Neural crest cell (in vitro differentiated cells): ENCODE measurements around the gene NRG3. TPM values are rescaled to one million over a fixed set of nuclear protein-coding genes. Genes with fewer than 3 reads are reported as not detected.
A peak's percentile ranks its signal among the peaks of the same experiment; 100 is the strongest.

Experiments
- DNase-seq: peaks from one replicate; pipeline ENCODE4 v3.0.0; 2021; ENCODE audit warnings: low read depth, mixed read lengths, low spot score
- H3K27ac Mint-ChIP-seq: one replicate; pipeline ENCODE4 v1.8.0; 2021; ENCODE audit warnings: mild to moderate bottlenecking, mixed read lengths; ENCODE audit not compliant: unreplicated experiment
- H3K27me3 Mint-ChIP-seq: 2 replicates; pipeline ENCODE4 v1.8.0; 2021; ENCODE audit warnings: low read depth, mild to moderate bottlenecking, mixed read lengths
- H3K36me3 Mint-ChIP-seq: 2 replicates; pipeline ENCODE4 v1.8.0; 2021; ENCODE audit warnings: low read depth, mild to moderate bottlenecking, mixed read lengths
- H3K4me1 Mint-ChIP-seq: 2 replicates; pipeline ENCODE4 v1.8.0; 2021; ENCODE audit warnings: mixed read lengths
- H3K4me3 Mint-ChIP-seq: one replicate; pipeline ENCODE4 v1.8.0; 2021; ENCODE audit warnings: mild to moderate bottlenecking, mixed read lengths
- H3K9me3 Mint-ChIP-seq: 2 replicates; pipeline ENCODE4 v1.8.0; 2021; ENCODE audit warnings: mixed read lengths
- total RNA-seq: library from RNA; stranded (reverse); gene quantifications from 2 replicates; pipeline ENCODE4 v1.2.1, GENCODE V29; 2021
- TF ChIP-seq, protein P1 (sequence below): fragments of 200-600 bp; sonication (generic); conservative IDR thresholded peaks from 2 replicates; pipeline ENCODE4 v1.5.0; 2021; ENCODE audit warnings: antibody characterized with exemption, mild to moderate bottlenecking

The NRG3 gene
- total RNA-seq, 1 donor from 2014 or later = 3.1 TPM

DNA sequence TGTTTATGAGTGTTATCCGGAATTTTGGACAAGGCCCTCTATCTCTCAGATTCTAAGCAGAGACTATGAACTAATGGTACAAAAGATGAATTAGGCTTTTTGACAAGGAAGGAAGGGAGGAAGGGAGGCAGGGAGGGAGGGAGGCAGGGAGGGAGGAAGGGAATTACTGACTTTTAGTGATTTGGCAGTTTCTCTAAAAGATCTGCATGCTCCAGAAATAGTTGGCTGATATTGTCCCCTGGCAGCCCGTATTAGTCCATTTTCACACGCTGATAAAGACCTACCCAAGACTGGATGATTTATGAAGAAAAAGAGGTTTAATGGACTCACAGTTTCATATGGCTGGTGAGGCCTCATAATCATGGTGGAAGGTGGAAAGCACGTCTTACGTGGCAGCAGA, 1093.5 kb downstream of the NRG3 start:
- H3K27me3 Mint-ChIP-seq = no peaks in the 10 kb centered on the region
- DNase-seq = no peak
- no peaks in the 10 kb centered on the region for H3K36me3 Mint-ChIP-seq
- H3K4me1 Mint-ChIP-seq = peaks cover 18% of the 10 kb centered on the region
- TF ChIP-seq, protein P1, sequence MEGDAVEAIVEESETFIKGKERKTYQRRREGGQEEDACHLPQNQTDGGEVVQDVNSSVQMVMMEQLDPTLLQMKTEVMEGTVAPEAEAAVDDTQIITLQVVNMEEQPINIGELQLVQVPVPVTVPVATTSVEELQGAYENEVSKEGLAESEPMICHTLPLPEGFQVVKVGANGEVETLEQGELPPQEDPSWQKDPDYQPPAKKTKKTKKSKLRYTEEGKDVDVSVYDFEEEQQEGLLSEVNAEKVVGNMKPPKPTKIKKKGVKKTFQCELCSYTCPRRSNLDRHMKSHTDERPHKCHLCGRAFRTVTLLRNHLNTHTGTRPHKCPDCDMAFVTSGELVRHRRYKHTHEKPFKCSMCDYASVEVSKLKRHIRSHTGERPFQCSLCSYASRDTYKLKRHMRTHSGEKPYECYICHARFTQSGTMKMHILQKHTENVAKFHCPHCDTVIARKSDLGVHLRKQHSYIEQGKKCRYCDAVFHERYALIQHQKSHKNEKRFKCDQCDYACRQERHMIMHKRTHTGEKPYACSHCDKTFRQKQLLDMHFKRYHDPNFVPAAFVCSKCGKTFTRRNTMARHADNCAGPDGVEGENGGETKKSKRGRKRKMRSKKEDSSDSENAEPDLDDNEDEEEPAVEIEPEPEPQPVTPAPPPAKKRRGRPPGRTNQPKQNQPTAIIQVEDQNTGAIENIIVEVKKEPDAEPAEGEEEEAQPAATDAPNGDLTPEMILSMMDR = no peak
- H3K9me3 Mint-ChIP-seq = no peaks in the 10 kb centered on the region
- no peak overlapping the region for H3K4me3 Mint-ChIP-seq
- no peak overlapping the region for H3K27ac Mint-ChIP-seq

DNA sequence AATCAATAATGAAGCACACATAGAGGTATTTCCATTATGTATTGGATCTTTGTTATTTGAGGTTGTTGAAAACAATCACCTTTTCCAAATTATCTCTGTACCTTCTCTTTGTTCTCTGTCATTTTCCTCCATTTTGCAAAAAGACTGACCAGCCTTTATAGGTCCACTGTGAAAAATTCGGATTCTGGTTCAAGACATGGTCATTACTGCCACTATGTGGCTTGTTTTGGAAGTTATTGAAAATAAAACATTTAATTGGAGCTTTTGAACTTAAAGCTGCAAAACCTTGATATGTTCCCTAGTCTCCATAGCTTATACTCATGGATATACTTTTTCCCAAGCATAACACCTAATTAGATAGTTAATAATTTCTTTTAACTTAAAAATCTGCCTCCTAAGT, 1094.4 kb downstream of the NRG3 start:
- no peak for DNase-seq
- Mint-ChIP-seq H3K4me1 (peaks cover 9% of the 10 kb centered on the region), H3K36me3 (no peaks in the 10 kb centered on the region), H3K27me3 (no peaks in the 10 kb centered on the region), H3K9me3 (no peaks in the 10 kb centered on the region), H3K4me3 (no peak overlapping the region), H3K27ac (no peak overlapping the region)
- TF ChIP-seq, protein P1 = peak; percentile 59

DNA sequence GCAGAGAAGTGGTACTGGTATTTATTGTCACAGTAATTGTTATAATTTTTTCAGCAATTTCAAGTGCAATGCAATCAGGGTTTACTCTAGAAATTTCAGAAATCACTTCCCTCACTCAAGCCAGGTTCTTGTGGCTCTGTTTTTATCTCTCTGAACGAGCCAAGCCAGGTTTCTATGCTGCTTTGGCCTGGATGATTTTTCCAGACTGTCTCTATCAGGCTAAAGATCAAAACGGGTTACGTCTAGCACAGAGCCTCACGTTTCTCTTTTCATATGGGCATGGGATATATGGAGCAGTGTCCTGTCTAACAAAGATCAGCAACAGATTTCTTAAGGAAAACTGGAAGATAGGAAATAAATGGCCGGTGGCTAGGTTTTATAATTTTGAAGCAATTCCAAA, 1105.3 kb downstream of the NRG3 start:
- no peak overlapping the region for H3K4me3 Mint-ChIP-seq
- no peak for DNase-seq
- no peaks in the 10 kb centered on the region for H3K27me3 Mint-ChIP-seq
- no peaks in the 10 kb centered on the region for H3K36me3 Mint-ChIP-seq
- TF ChIP-seq, protein P1 = no peak
- peaks cover 3% of the 10 kb centered on the region for H3K4me1 Mint-ChIP-seq
- no peaks in the 10 kb centered on the region for H3K9me3 Mint-ChIP-seq
- H3K27ac Mint-ChIP-seq = no peak overlapping the region

DNA sequence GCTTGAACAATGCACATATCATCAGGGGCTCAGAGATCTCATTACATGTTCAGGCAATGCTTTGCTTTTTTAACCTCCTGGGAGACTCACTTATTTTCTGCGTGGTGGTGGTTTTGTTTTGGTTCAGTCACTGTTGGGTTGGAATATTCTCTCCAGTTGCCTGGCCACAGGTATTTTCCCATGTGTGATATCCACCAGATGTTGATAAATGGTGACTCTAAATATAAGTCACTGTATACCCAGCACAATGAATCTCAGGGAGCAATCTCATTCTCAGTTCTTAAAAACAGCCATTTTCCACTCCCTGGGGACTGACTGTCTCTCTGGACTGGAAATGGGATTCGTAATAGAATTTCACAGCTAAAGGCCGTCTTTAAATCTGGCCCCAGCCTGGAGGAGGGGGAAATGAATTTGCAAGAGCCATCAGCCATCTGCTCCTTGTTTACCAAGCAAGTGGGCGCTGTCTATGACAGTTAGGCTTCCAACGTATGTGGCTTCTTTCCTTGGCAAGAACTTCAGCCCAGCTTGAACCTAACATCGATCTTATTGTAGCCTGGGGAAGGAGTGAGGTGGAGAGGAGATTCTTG, 1106.2 kb downstream of the NRG3 start:
- DNase-seq = no peak
- TF ChIP-seq, protein P1 = no peak
- peak overlapping the region; percentile 40 for H3K27ac Mint-ChIP-seq
- no peaks in the 10 kb centered on the region for H3K27me3 Mint-ChIP-seq
- H3K4me3 Mint-ChIP-seq = no peak overlapping the region
- H3K36me3 Mint-ChIP-seq = no peaks in the 10 kb centered on the region
- H3K9me3 Mint-ChIP-seq = no peaks in the 10 kb centered on the region
- H3K4me1 Mint-ChIP-seq = peaks cover 3% of the 10 kb centered on the region

DNA sequence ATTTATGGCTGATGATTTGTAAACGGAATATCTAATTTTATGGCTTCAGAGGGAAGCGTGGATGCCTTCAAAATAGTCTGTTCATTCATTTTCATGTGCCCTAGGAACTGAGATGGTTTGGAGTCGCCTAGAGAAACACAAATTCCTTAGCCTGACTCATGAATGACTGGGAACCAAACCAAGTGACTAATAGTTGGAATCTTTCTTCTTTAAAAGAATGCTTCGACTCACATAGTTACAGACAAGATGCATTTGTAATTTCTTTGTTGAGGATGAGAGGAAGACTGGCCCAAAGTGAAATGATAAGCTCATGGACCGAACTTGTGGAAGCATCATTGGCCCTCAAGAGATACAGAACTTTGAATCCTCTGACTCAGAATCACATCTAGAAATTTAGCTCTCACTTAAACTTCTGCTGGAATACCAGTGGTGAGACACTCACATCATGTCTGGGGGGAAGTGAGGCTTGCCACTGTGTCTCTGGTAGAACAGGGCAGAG, 1107.2 kb downstream of the NRG3 start:
- no peak overlapping the region for H3K4me3 Mint-ChIP-seq
- no peaks in the 10 kb centered on the region for H3K36me3 Mint-ChIP-seq
- DNase-seq = no peak
- TF ChIP-seq, protein P1 = no peak
- H3K9me3 Mint-ChIP-seq = no peaks in the 10 kb centered on the region
- H3K27ac Mint-ChIP-seq = no peak overlapping the region
- peaks cover 3% of the 10 kb centered on the region for H3K4me1 Mint-ChIP-seq
- H3K27me3 Mint-ChIP-seq = no peaks in the 10 kb centered on the region
